ENCODE results near the gene KRTAP5-2.

- no peak for TF ChIP-seq ZFP1 (CRISPR knock-in tag; IDR thresholded peaks at IDR 0.05)
- no peak for TF ChIP-seq U2AF2 (optimal IDR thresholded peaks at IDR 0.05; ENCODE audit: low read depth, low read length)
These were observed 34.1 kb upstream of the KRTAP5-2 start for GRCh38 chr11:1632053-1632714.

All from K562 (cell line).